WTC11 (cell line): ENCODE measurements around the gene TASP1.

Experiments used
- CREB1 ChIP-seq: sonication (generic); formaldehyde crosslinking; IDR thresholded peaks from 2 replicates; pipeline ENCODE4 v1.8.0; 2023; ENCODE audit warnings: mild to moderate bottlenecking, missing genetic modification reagents
- CTCF ChIP-seq: fragments of 200-600 bp; IDR thresholded peaks from 2 replicates; pipeline ENCODE4 v1.8.0; 2022; ENCODE audit warnings: antibody characterized with exemption
- JUN ChIP-seq: sonication (generic); formaldehyde crosslinking; IDR thresholded peaks from 2 replicates; pipeline ENCODE4 v1.8.0; 2023; ENCODE audit warnings: mild to moderate bottlenecking, missing genetic modification reagents
- MAX ChIP-seq: sonication (generic); formaldehyde crosslinking; IDR thresholded peaks from 2 replicates; pipeline ENCODE4 v1.8.0; 2022; ENCODE audit warnings: mild to moderate bottlenecking, missing genetic modification reagents
- NR3C1 ChIP-seq: sonication (generic); formaldehyde crosslinking; conservative IDR thresholded peaks from 2 replicates; pipeline ENCODE4 v1.8.1; 2023; ENCODE audit warnings: low read depth, mild to moderate bottlenecking, missing genetic modification reagents
- STAT6 ChIP-seq: sonication (generic); formaldehyde crosslinking; conservative IDR thresholded peaks from 2 replicates; pipeline ENCODE4 v1.8.1; 2023; ENCODE audit warnings: mild to moderate bottlenecking, low read depth, missing genetic modification reagents, moderate library complexity
- USF2 ChIP-seq: sonication (generic); formaldehyde crosslinking; IDR thresholded peaks from 2 replicates; pipeline ENCODE4 v1.8.1; 2023; ENCODE audit warnings: mild to moderate bottlenecking, missing genetic modification reagents, moderate library complexity
- TF ChIP-seq, protein P1 (sequence below): fragments of 250-450 bp; sonication (Bioruptor Pico); IDR thresholded peaks from 2 replicates; pipeline ENCODE4 v1.9.0; 2021; ENCODE audit warnings: mild to moderate bottlenecking, borderline replicate concordance

DNA sequence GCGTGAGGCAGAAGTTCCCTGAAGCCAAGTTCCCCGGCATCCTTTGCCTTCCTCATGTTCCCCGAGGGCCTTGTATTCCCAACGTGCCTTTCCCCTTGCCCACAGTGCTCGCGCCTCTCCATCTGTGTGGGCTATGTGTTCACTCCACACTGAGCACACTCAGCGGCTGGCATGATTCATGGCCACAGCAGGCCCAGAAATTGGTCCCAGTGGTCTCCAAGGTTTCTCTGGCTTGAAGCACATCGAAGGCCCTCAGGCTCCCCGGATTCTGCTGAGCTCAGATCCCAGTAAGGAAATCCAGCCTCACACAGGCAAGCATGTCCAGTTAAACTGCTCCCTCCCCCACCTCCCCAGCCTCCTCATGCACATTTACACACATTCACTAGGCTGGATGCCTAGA lies 294.1 kb downstream of the TASP1 start:
- no peak for TF ChIP-seq CTCF
- no peak for TF ChIP-seq JUN
- no peak for TF ChIP-seq MAX (CRISPR knock-in tag)
- no peak for TF ChIP-seq USF2 (CRISPR knock-in tag)
- TF ChIP-seq NR3C1 (CRISPR knock-in tag) = no peak
- no peak for TF ChIP-seq CREB1 (CRISPR knock-in tag)
- TF ChIP-seq, protein P1, sequence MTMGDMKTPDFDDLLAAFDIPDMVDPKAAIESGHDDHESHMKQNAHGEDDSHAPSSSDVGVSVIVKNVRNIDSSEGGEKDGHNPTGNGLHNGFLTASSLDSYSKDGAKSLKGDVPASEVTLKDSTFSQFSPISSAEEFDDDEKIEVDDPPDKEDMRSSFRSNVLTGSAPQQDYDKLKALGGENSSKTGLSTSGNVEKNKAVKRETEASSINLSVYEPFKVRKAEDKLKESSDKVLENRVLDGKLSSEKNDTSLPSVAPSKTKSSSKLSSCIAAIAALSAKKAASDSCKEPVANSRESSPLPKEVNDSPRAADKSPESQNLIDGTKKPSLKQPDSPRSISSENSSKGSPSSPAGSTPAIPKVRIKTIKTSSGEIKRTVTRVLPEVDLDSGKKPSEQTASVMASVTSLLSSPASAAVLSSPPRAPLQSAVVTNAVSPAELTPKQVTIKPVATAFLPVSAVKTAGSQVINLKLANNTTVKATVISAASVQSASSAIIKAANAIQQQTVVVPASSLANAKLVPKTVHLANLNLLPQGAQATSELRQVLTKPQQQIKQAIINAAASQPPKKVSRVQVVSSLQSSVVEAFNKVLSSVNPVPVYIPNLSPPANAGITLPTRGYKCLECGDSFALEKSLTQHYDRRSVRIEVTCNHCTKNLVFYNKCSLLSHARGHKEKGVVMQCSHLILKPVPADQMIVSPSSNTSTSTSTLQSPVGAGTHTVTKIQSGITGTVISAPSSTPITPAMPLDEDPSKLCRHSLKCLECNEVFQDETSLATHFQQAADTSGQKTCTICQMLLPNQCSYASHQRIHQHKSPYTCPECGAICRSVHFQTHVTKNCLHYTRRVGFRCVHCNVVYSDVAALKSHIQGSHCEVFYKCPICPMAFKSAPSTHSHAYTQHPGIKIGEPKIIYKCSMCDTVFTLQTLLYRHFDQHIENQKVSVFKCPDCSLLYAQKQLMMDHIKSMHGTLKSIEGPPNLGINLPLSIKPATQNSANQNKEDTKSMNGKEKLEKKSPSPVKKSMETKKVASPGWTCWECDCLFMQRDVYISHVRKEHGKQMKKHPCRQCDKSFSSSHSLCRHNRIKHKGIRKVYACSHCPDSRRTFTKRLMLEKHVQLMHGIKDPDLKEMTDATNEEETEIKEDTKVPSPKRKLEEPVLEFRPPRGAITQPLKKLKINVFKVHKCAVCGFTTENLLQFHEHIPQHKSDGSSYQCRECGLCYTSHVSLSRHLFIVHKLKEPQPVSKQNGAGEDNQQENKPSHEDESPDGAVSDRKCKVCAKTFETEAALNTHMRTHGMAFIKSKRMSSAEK = no peak
- no peak for TF ChIP-seq STAT6 (CRISPR knock-in tag)
